ENCODE results near the gene ACOX3. TPM values are rescaled to one million over a fixed set of nuclear protein-coding genes. Genes with fewer than 3 reads are reported as not detected.

The ACOX3 gene
- polyA plus RNA-seq, 3 donors: 3.8 to 16.8 (median 13.3) TPM

DNA sequence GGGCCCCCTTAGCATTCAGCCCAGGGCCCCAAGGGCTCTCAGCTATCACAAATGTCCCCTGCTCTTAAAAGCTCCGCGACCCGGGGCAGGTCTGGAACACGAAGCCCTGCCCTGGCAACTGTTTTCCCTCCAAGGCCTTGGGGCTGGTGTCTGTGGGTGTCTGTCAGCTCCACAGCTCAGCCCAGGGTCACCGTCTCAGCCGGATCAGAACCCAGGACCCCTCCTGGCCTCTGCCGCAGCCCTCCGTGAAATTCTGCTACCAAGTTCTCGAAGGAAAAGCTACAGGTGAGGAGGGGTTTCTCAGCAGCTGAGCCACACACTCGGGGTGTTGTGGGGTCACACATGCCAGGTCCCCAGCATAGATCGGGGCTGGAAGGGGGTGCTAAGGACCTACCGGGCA lies 61.2 kb downstream of the ACOX3 start:
- no peak overlapping the region for H3K4me3 ChIP-seq (replicated peaks in 1 of 3; ENCODE audit: low read depth in 2 of 3, low read length in 3 of 3)
- H3K27ac ChIP-seq (ENCODE audit: low read depth in 1 of 2, low read length in 2 of 2): no peak overlapping the region
- H3K4me2 ChIP-seq (replicated peaks; ENCODE audit: extremely low read depth, low read length, poor library complexity, severe bottlenecking): no peak overlapping the region
- H3K4me1 ChIP-seq (ENCODE audit: control insufficient read depth in 1 of 2, insufficient read depth in 2 of 2, low read length in 2 of 2): no peaks in the 10 kb centered on the region
- Mint-ChIP-seq H3K4me3 (no peak overlapping the region), H3K4me1 (no peaks in the 10 kb centered on the region), H3K36me3 (peaks cover 20 to 34% of the 10 kb centered on the region in 2 donors), H3K9me3 (peaks cover 0 to 1% (median 0%) of the 10 kb centered on the region in 7 donors), H3K27ac (no peak overlapping the region), H3K27me3 (ENCODE audit: low read depth in 3 of 3) (peaks cover 0 to 3% (median 0%) of the 10 kb centered on the region in 3 donors)
- TF ChIP-seq, protein P1, sequence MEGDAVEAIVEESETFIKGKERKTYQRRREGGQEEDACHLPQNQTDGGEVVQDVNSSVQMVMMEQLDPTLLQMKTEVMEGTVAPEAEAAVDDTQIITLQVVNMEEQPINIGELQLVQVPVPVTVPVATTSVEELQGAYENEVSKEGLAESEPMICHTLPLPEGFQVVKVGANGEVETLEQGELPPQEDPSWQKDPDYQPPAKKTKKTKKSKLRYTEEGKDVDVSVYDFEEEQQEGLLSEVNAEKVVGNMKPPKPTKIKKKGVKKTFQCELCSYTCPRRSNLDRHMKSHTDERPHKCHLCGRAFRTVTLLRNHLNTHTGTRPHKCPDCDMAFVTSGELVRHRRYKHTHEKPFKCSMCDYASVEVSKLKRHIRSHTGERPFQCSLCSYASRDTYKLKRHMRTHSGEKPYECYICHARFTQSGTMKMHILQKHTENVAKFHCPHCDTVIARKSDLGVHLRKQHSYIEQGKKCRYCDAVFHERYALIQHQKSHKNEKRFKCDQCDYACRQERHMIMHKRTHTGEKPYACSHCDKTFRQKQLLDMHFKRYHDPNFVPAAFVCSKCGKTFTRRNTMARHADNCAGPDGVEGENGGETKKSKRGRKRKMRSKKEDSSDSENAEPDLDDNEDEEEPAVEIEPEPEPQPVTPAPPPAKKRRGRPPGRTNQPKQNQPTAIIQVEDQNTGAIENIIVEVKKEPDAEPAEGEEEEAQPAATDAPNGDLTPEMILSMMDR (IDR thresholded peaks at IDR 0.05): no peak
- no peaks in the 10 kb centered on the region for H4K20me1 ChIP-seq (ENCODE audit: insufficient read depth, low read length)
- intact Hi-C loops (cut with micrococcal nuclease): no loop called here
- no peaks in the 10 kb centered on the region for H3K9me3 ChIP-seq (replicated peaks in 1 of 2; ENCODE audit: control insufficient read depth in 1 of 2, insufficient read depth in 1 of 2, low read length in 2 of 2)
- peaks cover 3 to 7% of the 10 kb centered on the region in 2 donors for H3K36me3 ChIP-seq (replicated peaks in 1 of 2; ENCODE audit: control insufficient read depth in 1 of 2, insufficient read depth in 2 of 2, low read length in 2 of 2)
- H3K27me3 ChIP-seq (ENCODE audit: control insufficient read depth in 2 of 2, insufficient read depth in 2 of 2, low read length in 2 of 2): no peaks in the 10 kb centered on the region
- H3K9ac ChIP-seq (ENCODE audit: insufficient read depth, low read length, poor library complexity, severe bottlenecking): no peak overlapping the region
- H2AFZ ChIP-seq (ENCODE audit: insufficient read depth, low read depth, low read length, poor library complexity, severe bottlenecking): no peak overlapping the region
- over 99% methylated on average over 8 of the region's 12 CpGs for WGBS (ENCODE audit: insufficient coverage)
- DNase-seq: no peak
- H3K79me2 ChIP-seq (ENCODE audit: insufficient read depth, low read length): no peaks in the 10 kb centered on the region

DNA sequence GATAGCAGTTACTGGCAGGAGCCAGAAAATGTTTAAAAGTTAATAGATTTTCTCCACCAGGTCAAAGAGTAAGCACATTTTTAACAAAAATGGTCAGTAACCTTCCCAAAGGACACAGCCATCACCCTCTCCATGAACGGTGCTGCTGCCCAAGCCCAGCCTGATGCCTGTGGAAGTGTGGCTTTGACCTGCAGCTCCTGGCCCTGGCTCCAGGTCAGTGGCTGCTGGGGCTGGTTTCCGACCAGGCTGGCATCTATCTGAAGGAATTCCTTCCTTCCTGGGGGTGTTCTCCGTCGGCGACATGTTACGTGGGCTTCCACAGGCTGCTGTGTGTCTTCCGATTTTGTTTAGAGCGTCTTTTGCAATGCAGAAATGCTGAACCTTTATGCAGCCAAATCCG lies 61.7 kb downstream of the ACOX3 start:
- intact Hi-C loops (cut with micrococcal nuclease): no loop called here
- WGBS (ENCODE audit: insufficient coverage): 94% methylated on average over 9 of the region's 9 CpGs
- no peak overlapping the region for H3K27ac ChIP-seq (ENCODE audit: low read depth in 1 of 2, low read length in 2 of 2)
- H3K36me3 Mint-ChIP-seq: peaks cover 17 to 35% of the 10 kb centered on the region in 2 donors
- no peaks in the 10 kb centered on the region for H3K27me3 ChIP-seq (ENCODE audit: control insufficient read depth in 2 of 2, insufficient read depth in 2 of 2, low read length in 2 of 2)
- no peak overlapping the region for H2AFZ ChIP-seq (ENCODE audit: insufficient read depth, low read depth, low read length, poor library complexity, severe bottlenecking)
- peaks cover 3 to 7% of the 10 kb centered on the region in 2 donors for H3K36me3 ChIP-seq (replicated peaks in 1 of 2; ENCODE audit: control insufficient read depth in 1 of 2, insufficient read depth in 2 of 2, low read length in 2 of 2)
- no peak for DNase-seq
- peaks cover 0 to under 1% (median 0%) of the 10 kb centered on the region in 7 donors for H3K9me3 Mint-ChIP-seq
- no peaks in the 10 kb centered on the region for H3K4me1 Mint-ChIP-seq
- TF ChIP-seq, protein P1 (IDR thresholded peaks at IDR 0.05): no peak
- no peak overlapping the region for H3K4me3 ChIP-seq (replicated peaks in 1 of 3; ENCODE audit: low read depth in 2 of 3, low read length in 3 of 3)
- no peak overlapping the region for H3K27ac Mint-ChIP-seq
- no peaks in the 10 kb centered on the region for H3K9me3 ChIP-seq (replicated peaks in 1 of 2; ENCODE audit: control insufficient read depth in 1 of 2, insufficient read depth in 1 of 2, low read length in 2 of 2)
- H3K4me2 ChIP-seq (replicated peaks; ENCODE audit: extremely low read depth, low read length, poor library complexity, severe bottlenecking): no peak overlapping the region
- H3K4me3 Mint-ChIP-seq: no peak overlapping the region
- H4K20me1 ChIP-seq (ENCODE audit: insufficient read depth, low read length): no peaks in the 10 kb centered on the region
- no peaks in the 10 kb centered on the region for H3K79me2 ChIP-seq (ENCODE audit: insufficient read depth, low read length)
- no peaks in the 10 kb centered on the region for H3K4me1 ChIP-seq (ENCODE audit: control insufficient read depth in 1 of 2, insufficient read depth in 2 of 2, low read length in 2 of 2)
- peaks cover 0 to 3% (median 0%) of the 10 kb centered on the region in 3 donors for H3K27me3 Mint-ChIP-seq (ENCODE audit: low read depth in 3 of 3)
- no peak overlapping the region for H3K9ac ChIP-seq (ENCODE audit: insufficient read depth, low read length, poor library complexity, severe bottlenecking)
